COLO668 (cell line): Measurements from ENCODE around the gene COL6A6.
"Not testable (repeated sequence)": the region's sequence is repeated elsewhere in the genome, so short reads cannot be mapped to it uniquely, and the experiment has no call there.

Experiments
- DNase-seq: peaks from one replicate; lab custom pipeline; 2025; ENCODE audit not compliant: unreplicated experiment; lab: John Stamatoyannopoulos, UW

COL6A6 gene

DNA sequence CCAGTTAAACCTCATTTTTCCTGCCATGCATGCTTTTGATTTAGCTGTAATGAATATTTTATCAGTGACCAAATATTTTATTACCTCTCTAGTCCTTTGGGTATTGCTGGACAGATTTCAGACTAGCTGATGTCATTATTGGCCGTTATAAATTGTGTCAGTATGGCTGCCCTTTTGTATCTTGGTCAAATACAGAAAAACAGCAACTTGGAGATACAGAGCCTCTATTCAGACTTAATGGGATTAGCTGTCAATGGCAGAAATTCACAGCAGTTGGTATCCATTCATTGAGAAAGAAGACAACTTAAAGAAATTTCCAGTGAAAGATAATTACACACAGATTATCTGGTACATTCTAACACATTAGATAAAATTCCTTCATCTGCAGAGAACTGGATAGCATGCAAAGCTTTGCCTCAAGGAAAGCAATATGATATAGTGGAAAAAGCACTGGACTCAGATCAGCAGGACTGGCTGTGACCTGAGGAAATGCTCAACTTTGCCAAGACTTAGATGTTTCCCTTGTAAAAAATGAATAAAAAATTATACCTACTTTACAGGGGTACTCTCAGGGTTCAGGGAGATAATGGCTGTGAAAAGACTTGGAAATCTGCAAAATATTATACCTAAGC lies 20.8 kb downstream of the COL6A6 start:
- no peak for DNase-seq

- DNase-seq, result peak; percentile 43
Observed at GRCh38 chr3:130539005-130539404, 22.0 kb downstream of the COL6A6 start.

DNA sequence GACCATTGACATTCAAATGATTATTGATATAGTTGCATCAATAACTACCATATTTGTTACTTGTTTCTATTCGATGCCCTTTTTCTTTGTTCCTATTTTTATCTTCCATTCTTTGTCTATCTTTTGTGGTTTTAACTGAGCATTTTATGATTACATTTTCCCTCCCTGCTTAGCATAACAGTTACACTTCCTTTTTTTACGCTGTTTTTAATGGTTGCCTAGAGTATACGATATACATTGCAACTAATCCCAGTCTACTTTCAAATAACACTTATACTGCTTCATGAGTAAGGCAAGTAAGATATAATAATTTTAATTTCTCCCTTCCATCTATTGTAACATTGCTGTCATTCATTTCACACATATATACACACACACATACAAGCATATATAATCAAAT lies 26.3 kb downstream of the COL6A6 start:
- no peak for DNase-seq

DNA sequence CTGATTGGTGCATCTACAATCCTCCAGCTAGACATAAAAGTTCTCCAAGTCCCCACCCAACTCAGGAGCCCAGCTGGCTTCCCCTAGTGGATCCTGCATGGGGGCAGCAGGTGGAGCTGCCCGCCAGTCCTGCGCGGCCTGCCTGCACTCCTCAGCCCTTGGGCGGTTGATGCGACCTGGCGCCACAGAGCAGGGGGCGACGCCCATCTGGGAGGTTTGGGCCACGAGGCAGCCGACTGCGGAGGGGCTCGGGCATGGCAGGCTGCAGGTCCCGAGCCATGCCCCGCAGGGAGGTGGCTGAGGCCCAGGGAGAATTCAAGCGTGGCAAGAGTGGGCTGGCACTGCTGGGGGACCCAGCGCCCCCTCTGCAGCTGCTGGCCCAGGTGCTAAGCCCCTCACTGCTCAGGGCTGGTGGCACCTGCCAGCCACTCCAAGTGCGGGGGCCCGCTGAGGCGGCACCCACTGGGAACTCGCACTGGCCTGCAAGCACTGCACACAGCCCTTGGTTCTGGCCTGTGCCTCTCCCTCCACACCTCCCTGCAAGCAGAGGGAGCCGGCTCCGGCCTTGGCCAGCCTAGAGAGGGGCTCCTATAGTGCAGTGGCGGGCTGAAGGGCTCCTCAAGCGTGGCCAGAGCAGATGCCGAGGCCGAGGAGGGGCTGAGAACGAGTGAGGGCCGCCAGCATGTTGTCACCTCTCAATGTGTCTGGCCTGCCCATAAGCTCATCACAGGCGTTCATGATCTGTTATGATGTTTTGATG lies 30.1 kb downstream of the COL6A6 start:
- DNase-seq, result no peak

GRCh38 chr3:130547680-130548065 lies 30.7 kb downstream of the COL6A6 start:
- not testable (repeated sequence) for DNase-seq

- DNase-seq, result no peak
Observed at GRCh38 chr3:130548356-130548755, 31.4 kb downstream of the COL6A6 start.

GRCh38 chr3:130557336-130558035 lies 40.5 kb downstream of the COL6A6 start:
- DNase-seq, result no peak

- DNase-seq, result no peak
Observed at GRCh38 chr3:130558366-130558765, 41.4 kb downstream of the COL6A6 start.

DNA sequence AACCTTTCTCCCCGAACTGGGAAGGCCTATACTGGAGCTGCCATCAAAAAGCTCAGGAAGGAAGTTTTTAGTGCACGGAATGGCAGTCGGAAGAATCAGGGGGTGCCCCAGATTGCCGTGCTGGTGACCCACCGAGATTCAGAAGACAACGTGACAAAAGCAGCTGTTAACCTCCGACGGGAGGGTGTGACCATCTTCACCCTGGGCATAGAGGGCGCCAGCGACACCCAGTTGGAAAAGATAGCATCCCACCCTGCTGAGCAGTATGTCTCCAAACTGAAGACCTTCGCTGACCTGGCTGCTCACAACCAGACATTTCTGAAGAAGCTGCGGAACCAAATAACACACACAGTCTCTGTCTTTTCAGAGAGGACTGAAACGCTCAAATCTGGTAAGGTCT lies 48.2 kb downstream of the COL6A6 start:
- DNase-seq, result no peak
